PFSK-1 (cell line): ENCODE data around the gene ZNF274.

ENCODE experiments used
- FOXP2 ChIP-seq: optimal IDR thresholded peaks from 2 replicates; pipeline ENCODE3; 2011; ENCODE audit warnings: borderline replicate concordance, control low read depth, inconsistent platforms; ENCODE audit not compliant: insufficient read depth; ENCODE audit errors: extremely low read length, extremely low read depth
- POLR2AphosphoS5 ChIP-seq: IDR thresholded peaks from 2 replicates; pipeline ENCODE4 v1.6.1; 2012; ENCODE audit warnings: low read depth, mild to moderate bottlenecking, control low read depth, low read length, moderate library complexity
- SIN3A ChIP-seq: IDR thresholded peaks from 2 replicates; pipeline ENCODE4 v1.6.1; 2012; ENCODE audit warnings: mild to moderate bottlenecking, low read length, moderate library complexity, borderline replicate concordance; ENCODE audit not compliant: insufficient read depth
- TAF1 ChIP-seq: IDR thresholded peaks from 2 replicates; pipeline ENCODE4 v1.6.1; 2012; ENCODE audit warnings: low read length, control low read depth, borderline replicate concordance; ENCODE audit not compliant: insufficient read depth
- TF ChIP-seq, protein P1 (sequence below), 2 experiments: IDR thresholded peaks; 2 replicates each; pipeline versions ENCODE4 v1.6.1 to v1.8.0; 2011 to 2012; ENCODE audit warnings: low read depth in 2 of 2, low read length in 2 of 2, control low read depth in 1 of 2, inconsistent platforms in 1 of 2, mild to moderate bottlenecking in 1 of 2, moderate library complexity in 1 of 2; ENCODE audit not compliant: insufficient read depth in 1 of 2

The ZNF274 gene

DNA sequence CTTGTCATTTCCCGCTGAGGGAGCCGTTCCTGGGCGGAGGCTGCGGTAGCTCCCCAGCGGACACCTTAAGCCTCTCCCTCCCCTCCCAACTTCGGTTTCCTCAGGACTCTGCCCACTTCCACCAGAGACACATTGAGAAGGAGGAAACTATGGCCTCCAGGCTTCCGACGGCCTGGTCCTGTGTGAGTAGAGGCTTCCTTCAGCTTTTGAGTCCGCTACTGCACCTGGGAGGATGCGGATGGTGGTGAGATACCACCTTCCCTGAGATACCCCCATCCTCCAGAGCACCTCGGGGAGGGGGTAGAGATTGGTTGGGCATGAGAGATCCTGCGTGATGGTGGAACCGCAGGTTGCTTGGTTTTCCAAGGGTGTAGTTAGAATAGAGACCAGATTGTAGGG is 955 bp downstream of the ZNF274 start:
- TF ChIP-seq TAF1 (no peak), POLR2AphosphoS5 (no peak), SIN3A (no peak), FOXP2 (no peak)
- TF ChIP-seq, protein P1, sequence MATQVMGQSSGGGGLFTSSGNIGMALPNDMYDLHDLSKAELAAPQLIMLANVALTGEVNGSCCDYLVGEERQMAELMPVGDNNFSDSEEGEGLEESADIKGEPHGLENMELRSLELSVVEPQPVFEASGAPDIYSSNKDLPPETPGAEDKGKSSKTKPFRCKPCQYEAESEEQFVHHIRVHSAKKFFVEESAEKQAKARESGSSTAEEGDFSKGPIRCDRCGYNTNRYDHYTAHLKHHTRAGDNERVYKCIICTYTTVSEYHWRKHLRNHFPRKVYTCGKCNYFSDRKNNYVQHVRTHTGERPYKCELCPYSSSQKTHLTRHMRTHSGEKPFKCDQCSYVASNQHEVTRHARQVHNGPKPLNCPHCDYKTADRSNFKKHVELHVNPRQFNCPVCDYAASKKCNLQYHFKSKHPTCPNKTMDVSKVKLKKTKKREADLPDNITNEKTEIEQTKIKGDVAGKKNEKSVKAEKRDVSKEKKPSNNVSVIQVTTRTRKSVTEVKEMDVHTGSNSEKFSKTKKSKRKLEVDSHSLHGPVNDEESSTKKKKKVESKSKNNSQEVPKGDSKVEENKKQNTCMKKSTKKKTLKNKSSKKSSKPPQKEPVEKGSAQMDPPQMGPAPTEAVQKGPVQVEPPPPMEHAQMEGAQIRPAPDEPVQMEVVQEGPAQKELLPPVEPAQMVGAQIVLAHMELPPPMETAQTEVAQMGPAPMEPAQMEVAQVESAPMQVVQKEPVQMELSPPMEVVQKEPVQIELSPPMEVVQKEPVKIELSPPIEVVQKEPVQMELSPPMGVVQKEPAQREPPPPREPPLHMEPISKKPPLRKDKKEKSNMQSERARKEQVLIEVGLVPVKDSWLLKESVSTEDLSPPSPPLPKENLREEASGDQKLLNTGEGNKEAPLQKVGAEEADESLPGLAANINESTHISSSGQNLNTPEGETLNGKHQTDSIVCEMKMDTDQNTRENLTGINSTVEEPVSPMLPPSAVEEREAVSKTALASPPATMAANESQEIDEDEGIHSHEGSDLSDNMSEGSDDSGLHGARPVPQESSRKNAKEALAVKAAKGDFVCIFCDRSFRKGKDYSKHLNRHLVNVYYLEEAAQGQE (IDR thresholded peaks at IDR 0.05; ENCODE audit: insufficient read depth in 1 of 2, low read depth in 2 of 2, low read length in 2 of 2) = no peak

DNA sequence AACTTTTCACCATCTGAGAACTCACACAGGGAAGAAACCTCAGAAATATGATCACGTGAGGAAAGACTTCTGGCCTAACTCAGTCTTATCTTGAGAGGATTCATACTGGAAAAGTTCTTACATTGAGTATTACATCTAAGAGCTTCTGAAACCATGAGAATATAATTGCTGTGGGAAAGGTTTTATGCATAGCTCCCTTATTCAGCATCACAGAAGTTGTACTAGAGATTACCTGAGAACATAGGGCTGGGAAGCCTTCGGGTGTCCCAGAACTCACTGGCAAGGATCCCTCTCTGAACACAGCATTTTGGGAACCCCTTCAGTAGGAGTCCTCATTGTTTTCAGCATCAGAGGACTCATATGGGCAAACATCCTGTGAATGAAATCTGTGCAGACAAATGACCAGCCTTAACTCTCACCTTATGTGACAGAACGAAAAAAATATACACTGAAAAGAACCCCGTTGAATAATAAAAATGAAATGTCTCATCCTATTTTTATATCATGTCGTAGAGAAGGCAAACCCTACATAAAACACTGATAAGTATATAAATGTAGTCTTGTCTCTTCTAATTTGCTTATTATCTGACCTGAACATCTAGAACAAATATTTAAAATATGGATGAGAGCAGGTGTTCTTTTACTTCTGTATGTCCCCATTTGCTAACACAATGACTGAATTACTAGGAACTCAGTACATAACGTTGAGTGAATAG is 14.2 kb downstream of the ZNF274 start:
- TF ChIP-seq POLR2AphosphoS5 (no peak), SIN3A (no peak), TAF1 (no peak), FOXP2 (no peak)
- TF ChIP-seq, protein P1 (IDR thresholded peaks at IDR 0.05; ENCODE audit: insufficient read depth in 1 of 2, low read depth in 2 of 2, low read length in 2 of 2) = no peak

DNA sequence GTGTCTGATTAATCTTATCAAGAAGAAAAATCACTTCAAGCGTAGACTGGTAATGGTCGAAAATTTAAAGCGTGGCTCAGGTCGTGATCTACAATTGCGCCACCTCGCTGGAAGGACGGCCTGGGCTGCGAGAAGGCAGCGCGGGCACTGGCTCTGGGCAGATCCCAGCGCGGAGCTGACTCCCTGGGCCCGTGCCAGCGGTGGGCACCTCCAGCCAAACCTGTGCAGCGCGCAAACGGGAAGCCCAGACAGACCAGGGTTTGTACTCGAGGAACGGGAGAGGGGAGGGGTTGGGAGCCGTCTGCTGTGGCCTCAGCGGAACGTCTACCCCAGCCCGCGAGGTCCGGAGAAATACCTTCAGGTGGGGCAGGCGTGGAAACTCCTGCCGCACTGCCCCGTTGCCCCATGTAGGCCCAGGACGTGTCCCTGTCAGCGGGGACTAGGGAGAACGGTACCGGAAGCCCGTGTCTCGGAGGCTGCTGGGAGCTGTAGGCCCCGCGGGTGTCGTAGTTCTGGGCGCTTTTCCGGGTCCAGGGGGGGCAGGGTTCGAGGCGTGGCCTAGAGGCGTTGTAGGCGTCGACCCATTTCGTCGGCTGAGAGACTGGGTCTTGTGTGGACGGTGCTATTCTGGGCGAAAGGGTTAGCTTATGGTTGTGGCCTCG is 21.1 kb downstream of the ZNF274 start:
- TF ChIP-seq FOXP2 = no peak
- TF ChIP-seq, protein P1 (IDR thresholded peaks at IDR 0.05; ENCODE audit: insufficient read depth in 1 of 2, low read depth in 2 of 2, low read length in 2 of 2) = no peak
- no peak for TF ChIP-seq SIN3A
- TF ChIP-seq POLR2AphosphoS5 = no peak
- no peak for TF ChIP-seq TAF1

DNA sequence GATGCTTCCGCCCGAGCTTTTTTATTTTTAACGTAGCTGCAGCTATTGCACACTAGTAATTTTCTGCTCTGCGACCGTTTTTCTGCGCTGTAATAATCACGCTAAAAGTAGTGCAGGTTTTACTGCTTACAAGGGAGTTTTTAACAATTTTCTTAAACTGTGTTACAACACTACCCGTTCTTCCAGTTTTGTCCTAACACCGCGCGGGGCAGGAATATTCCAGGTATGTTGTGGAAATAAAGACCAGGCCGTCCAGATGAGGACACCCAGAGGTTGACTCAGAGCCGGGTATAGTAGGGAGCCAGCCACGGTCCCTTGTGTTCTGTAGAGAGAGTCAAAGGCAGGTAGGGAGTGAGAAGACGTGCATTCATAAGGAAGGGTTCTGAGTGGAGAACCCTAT is 21.7 kb downstream of the ZNF274 start:
- TF ChIP-seq FOXP2 = no peak

DNA sequence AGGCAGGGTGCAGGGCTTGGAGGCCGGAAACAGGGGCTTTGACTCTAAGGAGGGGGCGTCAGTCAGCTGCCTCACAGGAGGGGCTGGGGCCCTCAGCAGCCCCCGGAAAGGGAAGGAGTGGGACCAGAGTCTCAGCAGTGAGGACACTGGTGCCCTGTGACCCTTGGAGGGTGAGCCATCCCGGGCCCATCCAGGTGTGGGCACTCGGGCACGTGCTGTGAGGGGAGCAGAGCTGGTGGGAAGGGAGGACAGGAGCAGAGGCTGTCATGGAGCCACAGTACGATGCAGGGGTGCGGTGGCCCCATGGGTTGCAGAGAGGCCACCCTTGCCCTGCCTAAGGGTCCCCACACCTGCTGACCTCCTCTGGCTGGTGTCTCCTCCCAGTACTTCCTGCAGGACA is 26.7 kb downstream of the ZNF274 start:
- TF ChIP-seq SIN3A = no peak
- TF ChIP-seq POLR2AphosphoS5 = no peak
- TF ChIP-seq FOXP2 = no peak

DNA sequence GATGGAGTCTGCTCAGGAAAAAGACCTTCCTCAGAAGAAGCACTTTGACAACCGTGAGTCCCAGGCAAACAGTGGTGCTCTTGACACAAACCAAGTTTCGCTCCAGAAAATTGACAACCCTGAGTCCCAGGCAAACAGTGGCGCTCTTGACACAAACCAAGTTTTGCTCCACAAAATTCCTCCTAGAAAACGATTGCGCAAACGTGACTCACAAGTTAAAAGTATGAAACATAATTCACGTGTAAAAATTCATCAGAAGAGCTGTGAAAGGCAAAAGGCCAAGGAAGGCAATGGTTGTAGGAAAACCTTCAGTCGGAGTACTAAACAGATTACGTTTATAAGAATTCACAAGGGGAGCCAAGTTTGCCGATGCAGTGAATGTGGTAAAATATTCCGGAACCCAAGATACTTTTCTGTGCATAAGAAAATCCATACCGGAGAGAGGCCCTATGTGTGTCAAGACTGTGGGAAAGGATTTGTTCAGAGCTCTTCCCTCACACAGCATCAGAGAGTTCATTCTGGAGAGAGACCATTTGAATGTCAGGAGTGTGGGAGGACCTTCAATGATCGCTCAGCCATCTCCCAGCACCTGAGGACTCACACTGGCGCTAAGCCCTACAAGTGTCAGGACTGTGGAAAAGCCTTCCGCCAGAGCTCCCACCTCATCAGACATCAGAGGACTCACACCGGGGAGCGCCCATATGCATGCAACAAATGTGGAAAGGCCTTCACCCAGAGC is 29.6 kb downstream of the ZNF274 start:
- no peak for TF ChIP-seq FOXP2
